HepG2 (cell line): Measurements from ENCODE around the gene RABIF. TPM values are rescaled to one million over a fixed set of nuclear protein-coding genes. Genes with fewer than 3 reads are reported as not detected.

ENCODE experiments used
- HBP1 ChIP-seq: IDR thresholded peaks from 2 replicates; pipeline ENCODE4 v1.6.1; 2016; ENCODE audit warnings: low read depth, control low read depth
- KAT8 ChIP-seq: IDR thresholded peaks from 2 replicates; pipeline ENCODE4 v1.6.1; 2016; ENCODE audit warnings: missing genetic modification reagents, missing compliant biosample characterization
- NFAT5 ChIP-seq: sonication (generic); formaldehyde crosslinking; IDR thresholded peaks from 2 replicates; pipeline ENCODE4 v1.4.0; 2020; ENCODE audit warnings: missing genetic modification reagents
- PLSCR1 ChIP-seq: sonication (generic); formaldehyde crosslinking; IDR thresholded peaks from 2 replicates; pipeline ENCODE4 v1.5.0; 2020; ENCODE audit warnings: missing genetic modification reagents, mild to moderate bottlenecking, borderline replicate concordance
- RAD51 ChIP-seq: fragments of 450-650 bp; IDR thresholded peaks from 2 replicates; pipeline ENCODE4 v1.6.1; 2016; ENCODE audit warnings: borderline replicate concordance
- RFXANK ChIP-seq: IDR thresholded peaks from 2 replicates; pipeline ENCODE4 v1.6.1; 2016
- RORA ChIP-seq: sonication (generic); formaldehyde crosslinking; IDR thresholded peaks from 2 replicates; pipeline ENCODE4 v1.5.0; 2020; ENCODE audit warnings: mild to moderate bottlenecking, missing genetic modification reagents, moderate library complexity
- TFDP2 ChIP-seq: sonication (generic); formaldehyde crosslinking; IDR thresholded peaks from 2 replicates; pipeline ENCODE4 v1.4.0; 2020; ENCODE audit warnings: missing genetic modification reagents
- ZNF280D ChIP-seq: sonication (generic); formaldehyde crosslinking; IDR thresholded peaks from 2 replicates; pipeline ENCODE4 v1.5.1; 2020; ENCODE audit warnings: mild to moderate bottlenecking, missing genetic modification reagents
- ZNF776 ChIP-seq: sonication (generic); formaldehyde crosslinking; IDR thresholded peaks from 2 replicates; pipeline ENCODE4 v1.4.0; 2020; ENCODE audit warnings: mild to moderate bottlenecking, missing genetic modification reagents
- polyA plus RNA-seq, 8 experiments: library from polyadenylated mRNA; depleted of rRNA in 3 of 8; stranded (reverse) in 7 of 8; unstranded in 1 of 8; fragments of >200 nt; fragmentation: Illumina TruSeq in 4 of 8; extraction: Trizol in 4 of 8; gene quantifications; 2 replicates each; pipeline versions ENCODE4 v1.2.1 to v1.2.3, GENCODE V29; 2011 to 2016; ENCODE audit warnings: low read depth in 4 of 8, missing spikeins in 1 of 8, mixed read lengths in 1 of 8; ENCODE audit not compliant: insufficient read depth in 1 of 8
- total RNA-seq, 5 experiments: library from RNA; depleted of rRNA; stranded (reverse); fragments of >200 nt; fragmentation: Illumina TruSeq; extraction: Trizol; gene quantifications; 2 replicates each; pipeline ENCODE4 v1.2.3, GENCODE V29; 2016; ENCODE audit warnings: low read depth in 1 of 5

Gene RABIF
- total and polyA plus RNA-seq, 2 of the 13 experiments (the other 11 are each of a cell fraction or from before 2014, with no cell fraction given) = 7.6 to 8.3 TPM

GRCh38 chr1:202926581-202927491 lies 37.9 kb upstream of the RABIF start, which contains the start of gene KLHL12 (continued):
- TF ChIP-seq ZNF280D (CRISPR knock-in tag) = no peak
- TF ChIP-seq ZNF776 (CRISPR knock-in tag) = peak; percentile 66; the same call in 1 of the 2 replicates
- TF ChIP-seq RFXANK = peak; percentile 81; the same call in 1 of the 2 replicates
- TF ChIP-seq PLSCR1 (CRISPR knock-in tag) = no peak
- TF ChIP-seq TFDP2 (CRISPR knock-in tag) = peak; percentile 95
- TF ChIP-seq RAD51 = peak; percentile 100
- peak; percentile 74; the same call in 1 of the 2 replicates for TF ChIP-seq NFAT5
- no peak for TF ChIP-seq RORA (CRISPR knock-in tag)
- peak; percentile 99 for TF ChIP-seq KAT8 (CRISPR knock-in tag)
- peak; percentile 89; the same call in 1 of the 2 replicates for TF ChIP-seq HBP1
